ENCODE measurements around the gene CST2.
"Not testable (repeated sequence)": the region's sequence is repeated elsewhere in the genome, so short reads cannot be mapped to it uniquely, and the experiment has no call there.

CST2 gene, protein sequence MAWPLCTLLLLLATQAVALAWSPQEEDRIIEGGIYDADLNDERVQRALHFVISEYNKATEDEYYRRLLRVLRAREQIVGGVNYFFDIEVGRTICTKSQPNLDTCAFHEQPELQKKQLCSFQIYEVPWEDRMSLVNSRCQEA

GRCh38 chr20:23826541-23827021 lies at the start of gene CST2:
TSS of gene CST2 (minus strand) at chr20:23826729. CDS start at chr20:23826660, 69 bp downstream.
- DNase-seq, result no peak

DNA sequence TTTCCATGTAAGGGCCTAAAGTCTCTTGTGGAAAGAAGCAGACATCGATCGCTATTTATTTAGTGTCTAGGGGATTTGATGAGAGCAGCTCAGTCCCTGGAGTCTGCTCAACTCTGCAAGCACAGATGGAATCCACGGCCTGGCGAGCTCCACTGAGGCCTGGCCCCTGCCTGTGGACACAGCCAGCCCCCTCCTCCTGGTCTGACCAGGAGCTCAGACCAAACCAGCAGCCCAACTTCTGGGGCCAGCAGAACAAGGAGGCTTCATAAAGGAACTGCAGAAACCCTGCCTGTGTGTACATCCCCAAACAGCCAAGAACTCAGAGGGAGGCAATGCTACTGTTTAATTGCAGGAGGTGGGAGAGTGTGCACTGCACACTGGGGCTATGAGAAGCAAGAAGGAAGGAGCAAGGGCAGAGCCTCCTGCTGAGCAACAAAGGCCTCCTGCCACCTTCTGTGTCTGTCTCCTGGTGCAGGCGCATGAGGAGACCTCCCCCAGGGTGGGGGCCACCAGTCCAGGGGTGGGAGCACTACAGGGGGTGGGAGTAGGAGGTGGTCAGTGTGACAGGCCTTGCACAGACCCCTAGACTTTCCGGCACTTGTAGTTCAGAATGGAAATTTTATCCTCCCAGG lies 49.2 kb upstream of the CST2 start:
- no peak for DNase-seq

DNA sequence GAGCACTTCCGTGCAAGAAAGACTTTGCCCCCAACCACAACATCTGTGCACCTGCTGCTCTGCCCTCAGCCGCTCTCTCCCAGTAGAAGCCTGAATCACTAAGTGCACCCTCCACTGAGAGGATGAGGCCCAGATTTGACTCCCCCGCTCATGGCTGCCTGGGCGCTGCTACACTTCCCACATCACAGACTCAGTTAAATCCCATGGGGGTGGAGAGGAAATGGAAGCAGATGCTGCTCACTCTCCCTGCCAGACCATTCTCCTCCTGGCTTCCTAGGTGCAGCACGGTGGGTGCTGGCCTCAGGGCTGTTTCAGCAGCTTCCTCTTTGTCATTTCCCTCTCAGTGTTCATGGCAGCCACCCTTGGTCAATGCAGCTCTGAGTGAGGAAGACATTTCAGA lies 48.2 kb upstream of the CST2 start:
- no peak for DNase-seq

DNA sequence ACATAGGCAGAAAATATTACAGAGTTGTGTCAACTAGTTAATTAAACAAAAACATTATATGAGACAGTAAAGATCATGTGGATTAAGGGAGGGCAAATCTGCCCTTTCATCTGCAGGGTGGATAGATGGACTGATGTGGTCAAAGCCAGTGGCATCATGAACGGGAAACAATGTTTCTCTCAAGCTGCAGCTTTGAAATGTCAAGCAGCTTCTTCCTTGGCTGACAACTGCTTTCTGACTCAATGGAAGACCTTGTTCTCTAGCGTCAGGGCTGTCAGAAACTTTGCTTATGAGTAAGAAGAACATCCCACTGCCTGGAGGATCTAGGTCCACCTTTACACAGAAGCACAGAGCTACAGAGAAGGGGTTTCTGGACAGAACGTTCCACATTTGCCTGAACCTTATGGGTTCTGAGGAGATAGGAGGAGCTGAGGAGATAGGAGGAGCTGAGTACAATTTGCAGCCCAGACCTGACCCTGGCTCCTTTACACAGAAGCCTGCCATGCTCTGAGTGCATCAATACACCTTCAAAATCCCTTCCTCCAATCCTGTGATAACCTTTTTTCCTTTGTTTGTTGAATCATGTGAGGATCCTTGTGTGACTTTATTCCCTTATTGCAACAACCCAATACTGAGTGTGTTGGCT lies 47.0 kb upstream of the CST2 start:
- DNase-seq, result no peak

- no peak for DNase-seq
Measured at GRCh38 chr20:23872065-23872464, 45.5 kb upstream of the CST2 start.

DNA sequence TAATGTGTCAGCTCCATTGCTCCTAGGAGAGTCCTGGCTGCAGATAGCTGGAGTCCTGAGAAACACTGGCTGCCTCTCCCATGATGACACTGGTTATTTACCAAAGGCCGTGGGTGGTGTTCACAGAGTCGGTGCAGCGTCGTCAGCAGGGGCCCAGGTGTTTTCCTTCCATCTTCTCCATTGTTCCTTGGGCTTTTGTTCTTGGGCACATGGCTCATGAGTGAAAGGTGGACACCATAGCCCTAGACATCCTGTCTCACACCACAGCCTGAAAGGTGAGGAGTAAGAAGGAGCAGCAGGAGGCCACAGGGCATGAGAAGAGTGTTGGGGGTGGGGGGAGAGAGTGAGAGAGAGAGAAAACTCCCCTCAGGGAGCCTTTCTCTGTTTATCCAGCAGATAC lies 43.9 kb upstream of the CST2 start:
- no peak for DNase-seq

- DNase-seq, result no peak
Measured at GRCh38 chr20:23869520-23869919, 43.0 kb upstream of the CST2 start.

DNA sequence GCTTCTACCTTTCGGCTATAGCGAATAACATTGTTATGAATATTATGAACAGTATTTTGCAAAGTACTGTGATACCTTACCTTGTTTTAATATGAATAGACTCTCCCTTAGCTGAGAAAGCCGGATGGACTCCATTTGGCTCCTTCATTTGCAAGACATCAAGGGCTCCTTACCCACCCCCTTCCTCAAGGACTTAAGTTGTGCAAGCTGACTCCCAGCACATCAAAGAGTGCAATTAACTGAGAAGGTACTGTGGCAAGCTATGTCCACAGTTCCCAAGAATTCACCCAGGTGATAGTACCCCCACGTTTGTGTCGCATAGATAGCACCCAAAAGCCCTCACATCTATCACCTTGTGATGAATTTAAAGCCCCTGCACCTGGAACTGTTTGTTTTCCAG lies 41.8 kb upstream of the CST2 start:
- DNase-seq, result no peak

DNA sequence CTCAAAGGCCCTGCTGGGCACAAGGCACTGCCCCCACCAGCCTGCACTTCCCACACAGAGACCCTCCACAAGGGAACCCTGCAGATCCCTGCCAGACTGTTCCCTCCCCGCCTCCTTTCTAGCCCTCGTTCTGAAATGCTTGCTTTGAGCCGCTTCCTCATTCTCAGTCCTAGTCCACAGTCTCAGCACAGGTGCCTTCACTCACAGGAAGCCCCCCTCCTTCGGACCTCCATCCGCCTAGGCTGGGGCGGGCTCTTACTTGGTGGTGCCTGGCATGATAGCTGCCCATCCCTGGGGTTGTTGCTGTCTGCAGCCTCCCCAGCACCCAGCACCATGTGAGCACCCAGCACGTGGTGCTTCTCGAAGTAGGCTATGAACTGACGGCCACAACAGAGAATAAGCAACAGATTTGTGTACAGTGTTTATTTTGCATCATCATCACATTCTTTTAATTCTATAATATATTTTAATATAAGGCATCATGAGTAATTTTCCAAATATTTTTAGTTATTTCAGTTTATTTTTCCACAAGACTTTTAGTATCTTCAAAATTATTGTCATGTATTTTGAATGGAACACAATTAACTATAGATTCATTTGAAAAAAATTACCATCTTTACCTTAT lies 40.7 kb upstream of the CST2 start:
- DNase-seq, result no peak

- not testable (repeated sequence) for DNase-seq
Measured at GRCh38 chr20:23860771-23861170, 34.2 kb upstream of the CST2 start.

- no peak for DNase-seq
Measured at GRCh38 chr20:23857962-23858595, 31.6 kb upstream of the CST2 start.

DNA sequence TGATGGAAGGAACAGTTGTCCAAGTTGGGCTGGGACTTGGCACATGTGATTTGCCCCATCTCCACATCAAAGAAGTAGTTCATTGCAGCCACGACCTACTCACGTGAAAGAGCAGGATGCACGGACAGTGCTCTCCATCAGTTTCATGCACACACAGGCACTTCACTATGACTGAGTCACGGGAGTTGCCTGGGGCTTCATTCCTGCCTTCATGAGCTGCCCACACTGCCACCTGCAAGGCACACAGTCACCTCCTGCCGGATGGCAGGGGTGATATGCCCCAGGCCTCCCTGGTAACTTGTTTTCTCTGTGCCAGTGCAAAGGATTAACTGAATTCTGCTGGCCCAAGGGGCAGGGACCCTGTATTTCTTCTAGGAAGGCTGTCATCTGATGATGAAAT lies 30.2 kb upstream of the CST2 start:
- DNase-seq, result no peak

DNA sequence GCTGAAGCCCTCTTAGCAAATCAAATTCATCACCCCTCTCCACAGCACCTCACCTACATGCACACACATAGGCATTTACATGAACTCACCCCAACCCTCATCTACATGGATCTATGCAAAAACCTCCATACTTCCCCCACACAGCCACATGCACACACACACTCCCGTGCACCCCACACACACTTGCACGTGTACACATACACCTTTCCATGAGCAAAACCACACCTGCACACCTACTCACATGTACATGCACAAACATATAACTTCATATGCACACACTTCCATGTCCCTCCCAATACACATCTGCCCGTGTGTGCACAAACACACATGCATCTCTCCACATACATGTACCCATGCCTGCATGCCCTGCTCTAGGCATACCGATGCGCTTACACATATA lies 29.7 kb upstream of the CST2 start:
- DNase-seq, result no peak

GRCh38 chr20:23841693-23842092 lies 15.2 kb upstream of the CST2 start:
- no peak for DNase-seq

GRCh38 chr20:23835716-23836115 lies 9.2 kb upstream of the CST2 start:
- DNase-seq, result no peak

DNA sequence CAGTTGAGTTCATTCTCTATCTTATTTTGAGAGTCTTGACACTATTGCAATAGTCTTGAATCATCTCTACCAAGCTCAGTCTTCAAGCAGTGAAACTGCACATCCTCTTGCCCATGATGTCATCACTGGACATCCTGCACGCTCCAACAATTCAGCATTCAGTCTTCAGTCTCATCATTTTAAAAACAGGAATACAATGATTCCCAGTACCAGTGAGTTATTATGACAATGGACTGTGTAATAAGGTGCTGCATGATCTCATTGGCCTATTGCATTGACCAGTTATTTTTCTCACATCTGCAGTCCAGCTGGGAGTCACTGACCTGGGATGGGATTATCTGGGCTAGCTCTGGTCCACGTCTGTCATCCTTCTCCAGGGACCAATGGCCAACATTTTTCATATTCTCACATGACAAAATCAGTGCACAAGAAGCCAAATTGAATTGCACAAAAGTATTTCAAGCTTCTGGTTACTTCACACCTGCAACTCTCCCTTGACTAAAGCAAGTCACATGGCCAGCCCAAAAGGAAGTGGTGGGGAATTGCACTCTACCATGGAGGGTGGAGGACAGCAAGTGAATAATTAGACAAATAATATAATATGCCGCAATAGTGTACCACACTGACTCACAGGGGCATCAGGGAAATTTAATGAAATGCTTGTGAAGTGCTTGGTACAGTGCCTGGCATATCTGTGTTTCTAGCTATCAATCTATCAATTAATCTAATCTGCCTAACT lies 6.4 kb upstream of the CST2 start:
- DNase-seq, result no peak

GRCh38 chr20:23831961-23832360 lies 5.4 kb upstream of the CST2 start:
- DNase-seq, result not testable (repeated sequence)

- no peak for DNase-seq
Measured at GRCh38 chr20:23823621-23824324, 2.8 kb downstream of the CST2 start.

DNA sequence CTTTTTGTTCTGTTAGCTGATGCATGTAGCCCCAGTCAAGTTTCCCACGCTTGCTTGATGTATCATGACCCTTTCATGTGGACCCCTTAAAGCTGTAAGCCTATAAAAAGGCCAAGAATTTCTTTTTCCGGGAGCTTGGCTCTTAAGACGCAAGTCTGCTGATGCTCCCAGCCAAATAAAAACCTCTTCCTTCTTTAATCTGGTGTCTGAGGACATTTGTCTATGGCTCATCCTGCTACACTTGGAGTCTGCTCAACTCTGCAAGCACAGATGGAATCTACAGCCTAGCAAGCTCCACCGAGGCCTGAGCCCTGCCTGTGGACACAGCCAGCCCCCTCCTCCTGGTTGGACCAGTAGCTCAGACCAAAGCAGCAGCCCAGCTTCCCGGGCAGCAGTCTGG lies 3.4 kb downstream of the CST2 start:
- no peak for DNase-seq

DNA sequence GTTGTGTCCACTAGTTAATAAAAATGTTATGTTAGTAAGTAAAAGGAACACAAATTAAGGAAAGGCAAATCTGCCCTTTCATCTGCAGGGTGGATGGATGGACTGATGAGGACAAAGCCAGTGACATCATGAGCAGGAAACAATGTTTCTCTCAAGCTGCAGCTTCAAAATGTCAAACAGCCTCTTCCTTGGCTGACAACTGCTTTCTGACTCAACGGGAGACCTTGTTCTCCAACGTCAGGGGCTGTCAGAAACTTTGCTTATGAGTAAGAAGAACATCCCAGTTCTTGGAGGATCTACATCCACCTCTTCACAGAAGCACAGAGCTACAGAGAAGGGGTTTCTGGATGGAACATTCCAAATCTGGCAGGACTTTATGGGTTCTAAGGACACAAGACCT lies 6.0 kb downstream of the CST2 start:
- DNase-seq, result no peak

GRCh38 chr20:23811559-23811958 lies 15.0 kb downstream of the CST2 start:
- not testable (repeated sequence) for DNase-seq

DNA sequence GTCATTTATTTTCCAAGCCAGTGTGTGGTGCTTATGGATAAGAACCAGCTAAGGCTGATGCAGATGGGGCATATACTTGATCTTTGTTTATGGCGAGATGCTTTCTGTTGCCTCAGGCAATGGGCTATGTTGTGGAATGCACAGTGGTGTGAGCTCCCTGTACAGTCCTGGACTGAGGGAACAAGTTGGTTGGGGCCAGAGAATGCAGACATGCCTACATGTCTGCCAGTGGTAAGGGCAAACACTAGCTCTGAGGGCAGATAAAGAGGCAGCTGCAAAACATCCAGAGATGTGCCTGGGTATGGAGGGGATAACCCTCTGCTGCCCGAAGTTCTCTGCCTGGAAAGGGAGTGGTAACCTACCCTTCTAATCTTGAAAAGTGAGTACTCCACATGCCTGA lies 16.2 kb downstream of the CST2 start:
- not testable (repeated sequence) for DNase-seq
